ENCODE measurements around the gene FARP2.
A peak's percentile ranks its signal among the peaks of the same experiment; 100 is the strongest.

Gene FARP2

GRCh38 chr2:241349941-241350340 lies 6.1 kb upstream of the FARP2 start:
- Mint-ChIP-seq H3K4me3 (no peak overlapping the region), H3K36me3 (ENCODE audit: low read depth) (peaks cover 52% of the 10 kb centered on the region), H3K4me1 (peaks cover 2% of the 10 kb centered on the region), H3K27me3 (no peaks in the 10 kb centered on the region), H3K27ac (no peak overlapping the region), H3K9me3 (no peaks in the 10 kb centered on the region)
- no peak for ATAC-seq
- DNase-seq = no peak

GRCh38 chr2:241350530-241350877 lies 5.6 kb upstream of the FARP2 start:
- peaks cover 3% of the 10 kb centered on the region for H3K4me1 Mint-ChIP-seq
- H3K36me3 Mint-ChIP-seq (ENCODE audit: low read depth) = peaks cover 52% of the 10 kb centered on the region
- H3K4me3 Mint-ChIP-seq = no peak overlapping the region
- no peaks in the 10 kb centered on the region for H3K27me3 Mint-ChIP-seq
- H3K27ac Mint-ChIP-seq = peak overlapping the region; percentile 28
- DNase-seq (no peak), ATAC-seq (no peak)
- H3K9me3 Mint-ChIP-seq = no peaks in the 10 kb centered on the region

GRCh38 chr2:241350878-241351639 lies 5.0 kb upstream of the FARP2 start:
- H3K27ac Mint-ChIP-seq = peak overlapping the region; percentile 28
- no peak for DNase-seq
- H3K36me3 Mint-ChIP-seq (ENCODE audit: low read depth) = peaks cover 48% of the 10 kb centered on the region
- no peaks in the 10 kb centered on the region for H3K9me3 Mint-ChIP-seq
- H3K4me3 Mint-ChIP-seq = no peak overlapping the region
- peaks cover 3% of the 10 kb centered on the region for H3K4me1 Mint-ChIP-seq
- no peak for ATAC-seq
- H3K27me3 Mint-ChIP-seq = no peaks in the 10 kb centered on the region

GRCh38 chr2:241351640-241352031 lies 4.4 kb upstream of the FARP2 start:
- Mint-ChIP-seq H3K36me3 (ENCODE audit: low read depth) (peaks cover 46% of the 10 kb centered on the region), H3K27ac (peak overlapping the region; percentile 47), H3K4me3 (no peak overlapping the region), H3K4me1 (peaks cover 3% of the 10 kb centered on the region), H3K9me3 (no peaks in the 10 kb centered on the region), H3K27me3 (no peaks in the 10 kb centered on the region)
- ATAC-seq = no peak
- no peak for DNase-seq

- ATAC-seq (no peak), DNase-seq (no peak)
- Mint-ChIP-seq H3K27ac (peak overlapping the region; percentile 47), H3K27me3 (no peaks in the 10 kb centered on the region), H3K9me3 (no peaks in the 10 kb centered on the region), H3K4me3 (no peak overlapping the region), H3K36me3 (ENCODE audit: low read depth) (peaks cover 46% of the 10 kb centered on the region), H3K4me1 (peaks cover 7% of the 10 kb centered on the region)
These were observed 3.9 kb upstream of the FARP2 start for GRCh38 chr2:241352227-241352626.

GRCh38 chr2:241354668-241355658 lies 1.1 kb upstream of the FARP2 start:
- peak overlapping the region; percentile 14 for H3K4me3 Mint-ChIP-seq
- peak; percentile 65 for DNase-seq
- H3K9me3 Mint-ChIP-seq = no peaks in the 10 kb centered on the region
- peaks cover 34% of the 10 kb centered on the region for H3K36me3 Mint-ChIP-seq (ENCODE audit: low read depth)
- peak; percentile 40 for ATAC-seq
- no peaks in the 10 kb centered on the region for H3K27me3 Mint-ChIP-seq
- H3K27ac Mint-ChIP-seq = peak overlapping the region; percentile 31
- H3K4me1 Mint-ChIP-seq = peaks cover 27% of the 10 kb centered on the region

- Mint-ChIP-seq H3K4me3 (peak overlapping the region; percentile 75), H3K36me3 (ENCODE audit: low read depth) (peaks cover 19% of the 10 kb centered on the region), H3K9me3 (no peaks in the 10 kb centered on the region), H3K4me1 (peaks cover 34% of the 10 kb centered on the region), H3K27ac (peak overlapping the region; percentile 79), H3K27me3 (no peaks in the 10 kb centered on the region)
- ATAC-seq = no peak
- no peak for DNase-seq
These were observed 781 bp downstream of the FARP2 start for GRCh38 chr2:241356871-241357260.

GRCh38 chr2:241357531-241357930 lies 1.4 kb downstream of the FARP2 start:
- peak overlapping the region; percentile 75 for H3K4me3 Mint-ChIP-seq
- no peak overlapping the region for H3K27ac Mint-ChIP-seq
- DNase-seq (no peak), ATAC-seq (no peak)
- H3K9me3 Mint-ChIP-seq = no peaks in the 10 kb centered on the region
- peaks cover 15% of the 10 kb centered on the region for H3K36me3 Mint-ChIP-seq (ENCODE audit: low read depth)
- no peaks in the 10 kb centered on the region for H3K27me3 Mint-ChIP-seq
- peaks cover 34% of the 10 kb centered on the region for H3K4me1 Mint-ChIP-seq

GRCh38 chr2:241358470-241358869 lies 2.4 kb downstream of the FARP2 start:
- H3K4me3 Mint-ChIP-seq = peak overlapping the region; percentile 12
- H3K27ac Mint-ChIP-seq = no peak overlapping the region
- peaks cover 34% of the 10 kb centered on the region for H3K4me1 Mint-ChIP-seq
- no peak for DNase-seq
- H3K9me3 Mint-ChIP-seq = no peaks in the 10 kb centered on the region
- H3K36me3 Mint-ChIP-seq (ENCODE audit: low read depth) = peaks cover 11% of the 10 kb centered on the region
- no peaks in the 10 kb centered on the region for H3K27me3 Mint-ChIP-seq
- peak; percentile 8 for ATAC-seq

GRCh38 chr2:241359481-241360045 lies 3.5 kb downstream of the FARP2 start:
- ATAC-seq = no peak
- Mint-ChIP-seq H3K4me1 (peaks cover 34% of the 10 kb centered on the region), H3K27me3 (no peaks in the 10 kb centered on the region), H3K27ac (no peak overlapping the region), H3K9me3 (no peaks in the 10 kb centered on the region), H3K36me3 (ENCODE audit: low read depth) (peaks cover 2% of the 10 kb centered on the region), H3K4me3 (no peak overlapping the region)
- no peak for DNase-seq

GRCh38 chr2:241363426-241363825 lies 7.3 kb downstream of the FARP2 start:
- Mint-ChIP-seq H3K4me3 (no peak overlapping the region), H3K9me3 (no peaks in the 10 kb centered on the region), H3K27me3 (no peaks in the 10 kb centered on the region), H3K4me1 (peaks cover 24% of the 10 kb centered on the region), H3K36me3 (ENCODE audit: low read depth) (no peaks in the 10 kb centered on the region), H3K27ac (no peak overlapping the region)
- ATAC-seq = no peak
- no peak for DNase-seq

GRCh38 chr2:241364781-241365180 lies 8.7 kb downstream of the FARP2 start:
- Mint-ChIP-seq H3K27me3 (no peaks in the 10 kb centered on the region), H3K36me3 (ENCODE audit: low read depth) (no peaks in the 10 kb centered on the region), H3K4me1 (peaks cover 14% of the 10 kb centered on the region), H3K9me3 (no peaks in the 10 kb centered on the region), H3K4me3 (no peak overlapping the region), H3K27ac (no peak overlapping the region)
- no peak for DNase-seq
- no peak for ATAC-seq

GRCh38 chr2:241366678-241367077 lies 10.6 kb downstream of the FARP2 start:
- Mint-ChIP-seq H3K27me3 (no peaks in the 10 kb centered on the region), H3K9me3 (no peaks in the 10 kb centered on the region), H3K4me1 (peaks cover 7% of the 10 kb centered on the region), H3K4me3 (no peak overlapping the region), H3K36me3 (ENCODE audit: low read depth) (no peaks in the 10 kb centered on the region), H3K27ac (no peak overlapping the region)
- ATAC-seq (no peak), DNase-seq (no peak)

- H3K4me1 Mint-ChIP-seq = peaks cover 7% of the 10 kb centered on the region
- H3K36me3 Mint-ChIP-seq (ENCODE audit: low read depth) = peaks cover 3% of the 10 kb centered on the region
- no peaks in the 10 kb centered on the region for H3K27me3 Mint-ChIP-seq
- H3K9me3 Mint-ChIP-seq = no peaks in the 10 kb centered on the region
- ATAC-seq = no peak
- H3K4me3 Mint-ChIP-seq = no peak overlapping the region
- no peak overlapping the region for H3K27ac Mint-ChIP-seq
- no peak for DNase-seq
These were observed 12.6 kb downstream of the FARP2 start for GRCh38 chr2:241368643-241369042.
